Stimulated activated CD4-positive, alpha-beta T cell treated with anti-CD3 and anti-CD28 coated beads, Interleukin-4, amount 100 ng/mL, for 4 hours (primary cell): Measurements from ENCODE around the gene CYP4F3.
"Not testable (repeated sequence)": the region's sequence is repeated elsewhere in the genome, so short reads cannot be mapped to it uniquely, and the experiment has no call there.

Experiments
- DNase-seq, 2 experiments: peaks; one replicate each; pipeline ENCODE4 v3.0.0-alpha.2; 2020

CYP4F3 gene

DNA sequence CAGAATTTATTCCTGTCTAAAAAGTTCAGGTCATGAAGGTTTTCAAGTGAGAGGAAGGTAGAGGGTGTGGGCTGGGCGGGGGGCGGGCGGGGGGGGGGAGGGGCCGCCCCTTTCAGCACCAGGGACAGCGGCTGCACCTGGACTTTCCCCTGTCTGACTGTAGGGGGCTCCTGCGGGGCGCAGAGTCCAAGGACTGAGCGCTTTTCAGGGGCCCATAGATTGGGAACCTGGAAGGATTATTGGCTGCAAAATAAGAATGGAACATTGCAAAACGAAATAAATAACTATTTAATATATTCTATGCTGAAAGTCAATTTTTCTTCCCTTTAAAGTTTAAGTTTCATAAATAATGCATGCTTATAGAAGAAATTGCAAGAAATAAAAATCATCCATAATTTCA, 8.9 kb upstream of the CYP4F3 start:
- no peak for DNase-seq

DNA sequence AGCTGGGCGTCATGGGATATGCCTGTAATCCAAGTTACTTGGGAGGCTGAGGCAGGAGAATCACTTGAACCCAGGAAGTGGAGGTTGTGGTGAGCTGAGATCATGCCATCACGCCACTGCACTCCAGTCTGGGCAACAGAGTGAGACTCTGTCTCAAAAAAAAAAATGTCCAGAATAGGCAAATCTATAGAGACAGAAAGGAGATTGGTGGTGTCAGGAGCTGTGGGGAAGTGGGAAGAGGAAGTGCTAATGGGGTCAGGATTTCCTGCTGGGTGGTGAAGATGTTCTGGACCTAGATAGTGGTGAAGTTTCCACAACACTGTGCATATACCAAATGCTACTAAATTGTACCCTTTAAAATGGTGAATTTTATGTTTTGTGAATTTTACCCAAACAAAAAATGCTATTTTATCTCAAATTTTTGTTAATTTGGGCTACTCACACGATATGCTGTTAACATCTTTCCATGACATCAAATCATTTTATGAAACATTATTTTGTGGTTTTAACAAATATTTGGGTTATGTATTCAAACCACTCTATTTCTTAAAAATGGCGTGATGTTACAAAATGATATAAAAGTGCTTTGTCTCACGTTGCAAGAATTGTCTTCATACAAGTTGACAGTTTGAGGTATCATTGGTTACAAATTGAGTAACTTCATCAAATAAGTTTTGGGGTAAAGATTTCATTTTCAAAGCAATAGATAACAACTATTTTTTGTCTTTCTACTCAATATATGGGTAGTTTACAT, 7.4 kb upstream of the CYP4F3 start:
- no peak for DNase-seq

DNA sequence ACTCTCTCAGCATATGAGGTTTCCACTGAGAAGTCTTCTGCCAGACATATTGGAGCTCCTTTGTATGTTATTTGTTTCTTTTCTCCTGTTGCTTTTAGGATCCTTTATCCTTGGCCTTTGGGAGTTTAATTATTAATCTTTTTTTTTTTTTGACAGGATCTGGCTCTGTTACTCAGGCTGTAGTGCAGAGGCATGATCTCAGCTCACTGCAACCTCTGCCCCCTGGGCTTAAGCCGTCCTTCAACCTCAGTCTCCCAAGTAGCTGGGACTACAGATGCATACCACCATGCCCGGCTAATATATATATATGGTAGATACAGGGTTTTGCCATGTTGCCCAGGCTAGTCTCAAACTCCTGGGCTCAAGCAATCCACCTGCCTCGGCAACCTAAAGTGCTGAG, 6.6 kb upstream of the CYP4F3 start:
- no peak for DNase-seq

DNA sequence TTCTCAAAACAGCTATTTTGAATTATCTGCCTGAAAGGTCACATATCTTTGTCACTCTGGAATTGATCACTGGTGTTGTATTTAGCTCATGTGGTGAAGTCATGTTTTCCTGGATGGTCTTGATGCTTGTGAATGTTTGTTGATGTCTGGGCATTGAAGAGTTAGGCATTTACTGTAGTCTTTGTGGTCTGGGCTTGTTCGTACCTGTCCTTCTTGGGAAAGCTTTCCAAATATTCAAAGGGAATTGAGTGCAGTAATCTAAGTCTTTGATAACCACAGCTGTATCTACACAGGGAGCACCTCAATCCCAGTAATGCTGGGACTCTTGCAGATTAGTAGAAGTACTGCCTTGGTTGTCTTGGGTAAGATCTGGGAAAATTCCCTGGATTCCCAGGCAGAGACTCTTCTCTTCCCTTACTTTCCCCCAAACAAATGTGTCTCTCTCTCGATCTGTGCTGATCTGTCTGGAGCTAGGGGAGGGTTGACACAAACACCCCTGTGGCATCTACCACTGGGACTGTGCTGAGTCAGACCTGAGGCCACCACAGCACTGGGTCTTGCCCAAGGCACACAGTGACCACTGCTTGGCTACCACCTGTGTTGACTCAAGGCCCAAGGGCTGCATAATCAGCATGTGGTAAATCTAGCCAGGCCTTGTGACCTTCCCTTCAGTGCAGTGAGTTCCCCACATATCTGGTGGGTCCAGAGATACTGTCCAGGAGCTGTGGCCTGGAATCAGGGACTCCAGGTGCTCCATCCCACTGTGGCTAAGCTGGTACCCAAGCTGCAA, 5.5 kb upstream of the CYP4F3 start:
- DNase-seq = no peak

DNA sequence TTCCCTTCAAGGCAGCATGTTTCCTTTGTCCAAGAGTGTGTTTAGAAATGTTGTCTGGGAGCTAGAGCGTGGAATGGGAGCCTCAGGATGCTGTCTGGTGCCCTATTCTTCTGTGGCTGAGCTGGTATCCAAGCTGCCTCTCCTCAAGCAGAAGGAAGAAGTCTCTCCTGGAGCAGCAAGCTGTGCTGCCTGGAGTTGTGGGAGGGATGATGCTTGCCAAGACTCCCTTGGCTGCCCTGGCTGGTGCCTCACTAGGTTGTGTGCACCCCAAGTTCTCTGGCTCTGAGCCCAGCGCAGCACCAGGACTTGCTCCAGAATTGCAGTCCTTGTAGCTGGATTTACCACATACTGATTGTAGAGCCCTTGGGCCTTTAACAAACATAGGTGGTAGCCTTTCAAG, 4.7 kb upstream of the CYP4F3 start:
- DNase-seq = no peak

DNA sequence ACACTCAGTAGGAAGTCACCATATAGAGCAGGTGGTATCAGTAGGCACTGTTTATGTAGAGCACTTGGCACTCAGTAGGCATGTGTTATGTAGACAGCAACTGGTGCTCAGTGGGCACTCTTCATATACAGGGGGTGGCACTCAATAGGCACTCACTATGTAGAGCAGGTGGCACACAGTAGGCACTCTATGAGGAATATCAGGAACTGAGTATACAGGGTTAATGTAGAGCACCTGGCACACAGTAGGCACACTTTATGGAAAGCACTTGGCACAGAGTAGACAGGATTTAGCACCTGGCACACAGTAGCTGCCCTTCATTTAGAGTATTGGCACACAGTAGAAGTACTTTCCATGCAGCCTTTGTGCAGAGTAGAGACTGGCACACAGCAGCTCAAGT, 1.1 kb upstream of the CYP4F3 start:
- no peak for DNase-seq

DNA sequence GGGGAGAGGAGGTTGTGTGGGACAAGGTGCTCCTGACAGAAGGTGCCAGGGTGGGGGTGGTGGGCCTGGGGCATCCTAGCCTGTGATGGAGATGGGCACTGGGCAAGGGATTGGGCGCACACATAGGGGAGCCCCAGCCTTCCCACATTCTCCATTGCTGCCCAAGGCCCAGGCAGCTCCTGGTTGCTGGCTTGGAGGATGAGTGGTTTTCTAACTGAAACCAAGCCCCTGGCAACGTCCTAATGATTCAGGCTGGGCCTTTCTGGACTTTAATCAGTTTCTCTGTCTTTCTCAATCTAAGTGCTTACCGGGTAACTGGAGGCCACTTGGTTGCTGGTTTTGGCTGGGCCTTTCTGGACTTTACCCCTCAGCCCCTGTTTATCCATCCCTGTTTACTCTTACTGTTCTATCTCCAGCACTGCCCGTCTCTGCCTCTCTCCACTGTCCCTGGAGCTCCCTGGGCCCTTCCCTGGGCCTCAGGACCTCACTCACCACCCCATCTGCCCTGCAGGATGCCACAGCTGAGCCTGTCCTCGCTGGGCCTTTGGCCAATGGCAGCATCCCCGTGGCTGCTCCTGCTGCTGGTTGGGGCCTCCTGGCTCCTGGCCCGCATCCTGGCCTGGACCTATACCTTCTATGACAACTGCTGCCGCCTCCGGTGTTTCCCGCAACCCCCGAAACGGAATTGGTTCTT, 354 bp downstream of the CYP4F3 start:
- DNase-seq = no peak

DNA sequence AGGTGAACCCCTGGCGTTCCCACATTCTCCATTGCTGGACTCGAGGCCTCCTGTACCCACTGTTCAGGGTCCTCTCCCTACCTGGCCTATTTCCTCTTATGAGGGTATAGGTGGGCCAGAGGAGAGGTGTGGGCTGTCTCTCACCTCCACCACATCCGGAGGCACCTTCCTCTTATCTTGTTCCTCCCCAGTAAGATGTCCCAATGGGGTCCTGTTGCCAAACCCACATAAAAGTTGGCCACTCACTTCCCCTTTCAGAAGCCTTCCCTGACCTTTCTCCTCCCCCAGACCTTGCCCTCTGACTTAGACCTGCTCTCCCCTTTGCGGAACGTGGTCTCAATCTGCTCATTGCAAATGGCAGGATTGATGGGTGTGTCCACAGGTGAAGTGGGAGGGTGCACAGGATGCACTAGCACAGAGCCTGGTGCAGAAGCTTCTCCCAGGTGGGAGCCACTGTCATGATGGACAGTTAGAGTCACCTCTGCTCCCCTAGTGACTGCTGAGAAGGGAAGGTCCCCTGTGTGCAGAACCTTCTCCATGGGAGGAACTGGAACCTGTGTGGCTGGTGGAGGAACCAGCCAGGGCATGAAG, 1.3 kb downstream of the CYP4F3 start:
- DNase-seq = no peak

DNA sequence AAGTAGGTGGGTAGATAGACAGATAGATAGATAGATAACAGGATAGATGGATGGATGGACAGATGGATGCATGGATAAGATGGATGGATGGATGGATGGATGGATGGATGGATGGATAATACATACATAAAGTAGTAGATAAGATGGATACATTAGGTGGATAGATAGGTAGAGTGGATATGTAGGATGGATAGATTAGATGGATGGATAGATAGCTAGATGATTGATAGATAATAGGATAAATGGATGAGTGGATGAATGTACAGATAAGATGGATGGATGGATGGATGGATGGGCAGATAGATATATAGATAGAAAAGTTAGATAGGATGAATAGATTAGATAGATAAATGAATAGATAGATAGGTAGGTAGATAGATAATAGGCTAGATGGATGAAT, 2.1 kb downstream of the CYP4F3 start:
- no peak for DNase-seq

DNA sequence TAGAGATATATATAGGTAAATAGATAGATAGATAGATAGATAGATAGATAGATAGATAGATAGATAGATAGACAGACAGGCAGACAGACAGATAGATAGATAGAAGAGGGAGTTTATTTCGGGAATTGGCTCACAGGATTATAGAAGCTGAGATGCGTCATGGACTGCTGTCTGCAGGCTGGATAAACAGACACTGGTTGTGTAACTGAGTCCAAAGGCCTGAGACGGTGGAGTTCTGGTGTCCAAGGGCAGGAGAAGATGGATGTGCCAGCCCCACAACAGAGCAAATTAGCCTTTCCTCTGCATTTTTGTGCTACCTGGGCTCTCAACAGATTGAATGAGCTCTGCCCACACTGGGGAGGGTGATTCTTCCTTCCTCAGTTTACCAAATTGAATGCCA, 2.7 kb downstream of the CYP4F3 start:
- DNase-seq = no peak

DNA sequence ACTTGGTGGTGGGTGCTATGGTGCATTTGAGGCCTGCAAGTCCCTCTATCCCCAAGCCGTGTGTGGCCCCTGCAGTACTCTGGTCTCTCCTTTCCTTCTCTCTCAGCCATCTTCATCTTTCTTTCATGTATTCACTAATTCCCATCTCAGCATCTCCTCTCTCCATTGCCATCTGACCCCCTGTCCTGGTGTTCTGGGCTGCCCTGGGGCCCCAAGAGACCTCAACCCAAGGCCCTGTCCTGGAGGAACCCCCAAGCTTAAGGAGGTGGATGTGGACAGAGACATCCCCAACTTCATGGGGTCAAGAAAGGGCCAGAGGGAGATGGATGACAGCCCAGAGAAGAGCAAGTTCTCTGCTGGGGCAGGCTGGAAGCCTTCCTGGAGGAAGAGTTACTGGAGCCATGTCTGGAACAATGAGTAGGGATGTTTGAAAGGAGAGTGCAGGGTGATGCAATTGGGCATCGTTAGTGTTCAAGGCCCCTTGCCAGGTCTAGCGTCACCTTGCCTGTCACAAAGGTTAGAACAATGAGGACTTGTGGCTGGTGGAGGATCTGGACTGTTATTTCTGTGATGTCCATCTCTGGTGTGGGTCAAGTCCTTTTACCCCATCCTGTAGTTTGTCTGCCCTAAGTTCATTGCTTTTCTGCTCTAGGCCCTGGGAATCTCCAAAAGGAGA, 3.5 kb downstream of the CYP4F3 start:
- no peak for DNase-seq

DNA sequence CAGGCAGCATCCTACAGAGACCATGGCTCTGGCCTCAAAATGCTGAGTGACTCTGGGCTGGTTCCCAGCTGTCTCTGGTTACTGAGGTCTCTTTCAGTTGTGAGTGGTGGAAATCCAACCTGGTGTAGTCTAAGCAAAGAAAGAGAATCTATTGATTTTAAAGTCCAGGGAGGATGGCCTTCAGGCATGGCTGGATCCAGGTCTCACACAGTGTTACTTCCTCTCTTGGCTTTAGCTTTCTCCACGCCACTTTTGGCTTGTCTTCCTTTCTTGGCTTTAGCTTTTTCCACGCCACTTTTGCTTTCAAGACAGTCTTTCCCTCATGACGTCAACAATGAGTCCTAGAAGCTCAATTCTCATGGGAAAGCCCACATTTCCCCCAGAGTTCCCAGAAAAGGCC, 4.1 kb downstream of the CYP4F3 start:
- no peak for DNase-seq

DNA sequence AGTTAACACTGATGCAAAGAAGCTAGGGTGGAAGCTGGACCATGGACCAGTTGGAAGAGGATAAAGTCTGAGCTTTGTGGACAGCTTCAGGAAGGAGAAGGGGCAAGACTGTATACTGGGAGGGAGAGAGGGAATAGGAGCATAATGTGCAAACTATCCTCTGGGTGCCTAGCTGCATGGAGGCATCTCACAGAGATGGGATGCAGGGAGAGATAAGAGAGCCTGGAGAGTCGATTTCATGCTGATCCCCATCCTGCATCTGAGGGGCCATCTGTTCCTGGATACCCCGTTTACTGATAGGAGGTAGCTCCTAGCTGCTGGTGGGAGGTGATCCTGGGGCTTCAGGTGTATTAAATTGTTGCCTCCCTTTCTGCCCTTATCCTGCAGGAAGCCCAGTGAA, 8.8 kb downstream of the CYP4F3 start:
- no peak for DNase-seq

DNA sequence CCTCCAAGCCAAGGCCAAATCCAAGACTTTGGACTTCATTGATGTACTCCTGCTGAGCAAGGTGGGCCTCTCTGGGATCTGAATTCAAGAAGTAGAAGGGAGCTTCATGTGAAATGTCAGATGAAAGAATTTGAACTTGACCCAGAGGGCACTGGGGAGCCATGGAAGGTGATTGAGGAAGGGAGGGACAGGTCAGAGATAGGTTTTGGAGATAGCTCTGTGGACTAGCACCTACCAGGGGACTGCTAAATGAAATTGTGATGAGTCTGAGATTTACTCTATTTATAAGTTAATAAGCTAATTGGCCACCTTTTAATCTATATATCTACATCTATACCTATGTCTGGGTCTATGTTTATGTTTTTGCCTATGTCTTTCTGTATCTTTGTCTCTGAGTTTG, 9.4 kb downstream of the CYP4F3 start:
- DNase-seq = not testable (repeated sequence)

DNA sequence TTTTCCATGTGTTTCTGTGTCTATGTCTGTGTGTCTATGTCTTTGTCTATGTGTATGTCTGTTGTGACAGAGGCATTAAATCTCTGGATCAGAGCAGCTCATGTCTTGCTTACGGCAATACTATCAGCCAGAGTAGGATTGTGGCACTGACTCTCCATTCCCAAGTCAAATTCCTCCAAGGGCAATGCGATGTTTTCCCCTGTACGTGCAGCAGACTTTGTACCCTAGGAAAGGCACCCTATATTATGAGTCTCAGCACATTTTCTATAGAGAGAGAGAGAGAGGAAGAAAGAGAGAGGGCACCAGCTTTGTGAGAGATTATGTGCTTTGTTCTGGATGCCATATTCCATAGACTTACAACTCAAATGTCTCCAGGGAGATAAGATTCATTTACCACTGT, 11.1 kb downstream of the CYP4F3 start:
- DNase-seq = no peak

DNA sequence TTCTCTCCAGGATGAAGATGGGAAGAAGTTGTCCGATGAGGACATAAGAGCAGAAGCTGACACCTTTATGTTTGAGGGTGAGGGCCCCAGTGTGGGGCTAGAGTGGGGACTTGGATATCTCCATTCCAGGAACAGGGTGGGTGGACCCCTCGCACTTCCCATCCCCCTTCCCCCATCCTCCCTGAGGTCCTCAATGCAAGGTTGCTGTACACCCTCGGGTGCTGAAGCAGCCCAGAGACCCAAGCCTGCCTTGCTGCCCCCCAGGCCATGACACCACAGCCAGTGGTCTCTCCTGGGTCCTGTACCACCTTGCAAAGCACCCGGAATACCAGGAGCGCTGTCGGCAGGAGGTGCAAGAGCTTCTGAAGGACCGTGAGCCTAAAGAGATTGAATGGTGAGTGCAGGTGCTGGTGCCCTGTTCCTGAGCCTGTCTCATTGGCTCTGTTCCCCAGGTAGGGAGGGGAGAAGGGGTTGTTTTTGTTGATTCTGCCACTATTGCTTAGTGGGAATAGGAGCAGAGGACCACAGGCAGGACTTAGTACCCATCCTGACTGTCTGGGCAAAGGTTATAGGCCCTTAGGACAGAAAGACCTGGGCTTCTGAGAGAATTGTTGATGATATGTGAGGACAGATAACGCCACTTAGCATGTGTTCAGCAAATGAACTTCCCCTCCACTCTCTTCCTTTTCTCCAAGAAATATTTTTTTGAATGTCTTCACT, 12.0 kb downstream of the CYP4F3 start:
- no peak for DNase-seq

DNA sequence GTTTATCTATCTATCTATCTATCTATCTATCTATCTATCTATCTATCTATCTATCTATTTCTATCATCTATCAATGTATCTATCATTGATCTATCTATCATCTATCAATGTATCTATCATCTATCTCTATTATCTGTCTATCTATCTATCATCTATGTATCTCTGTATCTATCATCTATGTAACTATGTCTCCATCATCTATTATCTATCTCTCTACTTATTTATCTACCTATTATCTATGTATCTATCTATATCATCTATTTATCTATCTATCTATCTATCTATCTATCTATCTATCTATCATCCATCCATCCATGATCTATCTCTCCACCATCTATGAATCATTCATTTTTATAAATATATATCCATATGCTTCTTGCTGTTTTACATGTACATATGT, 15.8 kb downstream of the CYP4F3 start:
- DNase-seq = no peak

DNA sequence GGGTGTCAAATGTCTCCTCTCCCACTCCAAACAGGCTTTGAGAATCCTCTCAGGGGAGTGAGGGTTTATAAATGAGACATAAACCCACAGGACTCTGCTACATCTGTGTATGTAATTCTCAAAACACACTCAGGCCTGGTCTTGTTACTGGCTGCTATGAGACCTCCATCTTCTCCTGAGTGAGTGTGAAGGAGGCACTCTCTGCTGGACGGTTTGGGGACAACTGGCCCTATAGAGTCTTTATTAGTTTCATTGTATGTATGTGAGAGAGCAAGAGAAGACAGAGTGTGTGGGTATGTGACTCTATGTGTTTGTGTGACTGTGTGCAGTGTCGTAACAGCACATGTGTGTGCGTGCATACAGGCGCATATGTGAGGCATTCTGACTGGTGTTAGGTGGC, 22.6 kb downstream of the CYP4F3 start:
- no peak for DNase-seq

DNA sequence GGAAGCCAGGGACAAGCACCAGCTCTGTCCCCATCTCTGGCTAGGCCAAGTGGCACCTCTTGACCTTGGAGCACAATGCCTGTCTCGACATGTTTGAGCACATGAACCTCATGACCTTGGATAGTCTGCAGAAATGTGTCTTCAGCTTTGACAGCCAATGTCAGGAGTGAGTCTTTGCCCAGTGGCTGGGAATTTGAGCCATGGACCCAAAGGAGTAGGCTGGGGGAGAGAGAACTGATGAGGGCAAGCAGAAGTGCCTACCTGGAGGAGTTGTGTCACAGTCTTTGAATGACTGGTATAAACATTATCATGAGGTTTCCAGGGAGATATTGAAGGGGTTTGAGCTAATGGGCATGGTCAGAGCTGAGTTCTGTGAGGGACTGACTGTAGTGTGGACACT, 25.5 kb downstream of the CYP4F3 start:
- no peak for DNase-seq

DNA sequence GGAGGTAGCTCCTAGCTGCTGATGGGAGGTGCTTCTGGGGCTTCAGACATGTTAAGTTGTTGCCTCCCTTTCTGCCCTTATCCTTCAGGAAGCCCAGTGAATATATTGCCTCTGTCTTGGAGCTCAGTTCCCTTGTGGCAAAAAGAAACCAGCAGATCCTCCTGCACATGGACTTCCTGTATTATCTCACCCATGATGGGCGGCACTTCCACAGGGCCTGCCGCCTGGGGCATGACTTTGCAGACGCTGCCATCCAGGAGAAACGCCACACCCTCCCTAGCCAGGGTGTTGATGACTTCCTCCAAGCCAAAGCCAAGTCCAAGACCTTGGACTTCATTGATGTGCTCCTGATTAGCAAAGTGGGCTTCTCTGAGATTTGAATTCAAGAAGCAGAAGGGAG, 26.2 kb downstream of the CYP4F3 start:
- DNase-seq = no peak

DNA sequence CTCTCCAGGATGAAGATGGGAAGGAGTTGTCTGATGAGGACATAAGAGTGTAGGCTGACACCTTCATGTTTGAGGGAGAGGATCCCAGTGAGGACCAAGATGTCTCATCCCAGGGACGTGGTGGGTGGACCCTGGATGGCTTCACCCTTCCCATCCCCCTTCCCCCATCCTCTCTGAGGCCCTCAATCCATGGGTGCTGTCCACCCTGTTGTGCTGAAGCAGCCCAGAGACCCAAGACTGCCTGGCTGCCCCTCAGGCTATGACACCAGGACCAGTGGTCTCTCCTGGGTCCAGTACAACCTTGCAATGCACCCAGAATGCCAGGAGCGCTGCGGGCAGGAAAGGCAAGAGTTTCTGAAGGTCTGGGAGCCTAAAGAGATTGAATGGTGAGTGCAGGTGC, 28.7 kb downstream of the CYP4F3 start:
- DNase-seq = no peak

DNA sequence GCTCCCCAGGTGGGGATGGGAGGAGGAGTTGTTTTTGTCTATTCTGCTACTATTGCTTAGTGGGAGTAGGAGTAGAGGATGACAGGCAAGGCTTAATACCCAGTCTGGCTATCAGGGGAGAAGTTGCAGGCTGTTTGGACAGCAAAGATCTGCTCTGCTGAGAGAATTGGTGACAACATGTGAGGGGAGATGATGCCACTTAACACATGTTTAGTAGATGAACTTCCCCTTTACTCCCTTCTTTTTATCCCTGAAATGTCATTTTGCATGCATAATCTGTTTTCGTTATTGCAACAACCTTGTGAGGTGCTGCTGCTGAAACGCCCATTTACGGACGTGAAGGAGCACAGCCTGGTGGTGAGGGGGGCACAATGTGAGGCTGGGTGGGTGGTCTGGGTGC, 29.2 kb downstream of the CYP4F3 start:
- DNase-seq = no peak
